ENCODE results near the gene ADAMTSL5.

- no peak for TF ChIP-seq CTCF (conservative IDR thresholded peaks at IDR 0.05 in 1 of 2, IDR thresholded peaks at IDR 0.05 in 1 of 2; ENCODE audit: low read depth in 1 of 2, low read length in 2 of 2)
- TF ChIP-seq EZH2 (IDR thresholded peaks at IDR 0.05; ENCODE audit: low read length, missing control alignments): no peak
Measured at GRCh38 chr19:1492474-1493006, 20.3 kb downstream of the ADAMTSL5 start.

Measured in fibroblast of lung (primary cell).